IMR-90 (cell line): Measurements from ENCODE around the gene ARRDC1. TPM values are rescaled to one million over a fixed set of nuclear protein-coding genes. Genes with fewer than 3 reads are reported as not detected.

Source experiments
- ATAC-seq: fragments of 200-7000 bp; cut with Tn5 transposase; 2 replicates; pipeline ENCODE4 v1.9.1; 2020; ENCODE audit warnings: low read depth, mild to moderate bottlenecking, moderate library complexity
- BruUV-seq: library from RNA; stranded (reverse); fragments of 400-500 nt; replicated peaks from 2 replicates; lab custom pipeline; 2021; lab: Mats Ljungman, UMichigan
- CTCF ChIA-PET: fragments of 300-600 bp; formaldehyde crosslinking; extraction: SDS; loops from one replicate; lab custom pipeline; 2021; ENCODE audit warnings: antibody characterized with exemption; lab: Yijun Ruan, JAX
- POLR2A ChIA-PET: fragments of 300-600 bp; sonication (Branson Sonifier 250); formaldehyde crosslinking; loops from one replicate; lab custom pipeline; 2022; ENCODE audit warnings: antibody characterized with exemption; ENCODE audit not compliant: unreplicated experiment; lab: Charles Lee
- DNase-seq: peaks from one replicate; pipeline ENCODE4 v3.0.0; 2013
- H2AFZ ChIP-seq: replicated peaks from 2 replicates; pipeline ENCODE3; 2013; ENCODE audit warnings: low read length, mild to moderate bottlenecking; ENCODE audit not compliant: poor library complexity
- H2AK5ac ChIP-seq: 2 replicates; pipeline ENCODE4 v1.6.1; 2013; ENCODE audit warnings: low read depth, low read length, inconsistent platforms
- H2AK9ac ChIP-seq: replicated peaks from 2 replicates; pipeline ENCODE3; 2013; ENCODE audit warnings: mild to moderate bottlenecking, low read depth, low read length, moderate library complexity; ENCODE audit not compliant: poor library complexity
- H2BK120ac ChIP-seq: 2 replicates; pipeline ENCODE4 v1.6.1; 2013; ENCODE audit warnings: low read depth, low read length, inconsistent platforms
- H2BK15ac ChIP-seq: 3 replicates; pipeline ENCODE4 v1.6.1; 2013; ENCODE audit warnings: low read depth, low read length, inconsistent platforms
- H2BK20ac ChIP-seq: 2 replicates; pipeline ENCODE4 v1.6.1; 2013; ENCODE audit warnings: low read depth, mild to moderate bottlenecking, inconsistent platforms, low read length, moderate library complexity
- H2BK5ac ChIP-seq: 2 replicates; pipeline ENCODE4 v1.6.1; 2013; ENCODE audit warnings: mild to moderate bottlenecking, low read depth, low read length, inconsistent platforms; ENCODE audit not compliant: poor library complexity, severe bottlenecking
- H3K14ac ChIP-seq: replicated peaks from 2 replicates; pipeline ENCODE4 v1.6.1; 2013; ENCODE audit warnings: low read depth, low read length, inconsistent platforms
- H3K18ac ChIP-seq: 2 replicates; pipeline ENCODE4 v1.6.1; 2013; ENCODE audit warnings: low read depth, low read length, control low read depth
- H3K23ac ChIP-seq: 2 replicates; pipeline ENCODE4 v1.6.1; 2013; ENCODE audit warnings: low read depth, low read length, inconsistent platforms
- H3K27ac ChIP-seq: 2 replicates; pipeline ENCODE4 v1.5.1; 2013; ENCODE audit warnings: mild to moderate bottlenecking, control low read depth, low read length; ENCODE audit not compliant: insufficient read depth
- H3K27me3 ChIP-seq: 2 replicates; pipeline ENCODE4 v1.6.1; 2013; ENCODE audit warnings: low read length; ENCODE audit not compliant: control insufficient read depth, insufficient read depth
- H3K36me3 ChIP-seq: 2 replicates; pipeline ENCODE4 v1.6.1; 2013; ENCODE audit warnings: low read length, mixed read lengths; ENCODE audit not compliant: control insufficient read depth, insufficient read depth
- H3K4ac ChIP-seq: 2 replicates; pipeline ENCODE4 v1.6.1; 2013; ENCODE audit warnings: low read depth, low read length, inconsistent platforms
- H3K4me1 ChIP-seq: 2 replicates; pipeline ENCODE4 v1.6.1; 2013; ENCODE audit warnings: low read length, mixed read lengths; ENCODE audit not compliant: control insufficient read depth, insufficient read depth
- H3K4me2 ChIP-seq: 2 replicates; pipeline ENCODE4 v1.6.1; 2013; ENCODE audit warnings: low read depth, mild to moderate bottlenecking, control low read depth, low read length, moderate library complexity
- H3K4me3 ChIP-seq: 2 replicates; pipeline ENCODE4 v1.5.1; 2013; ENCODE audit warnings: low read depth, mild to moderate bottlenecking, control low read depth, low read length, moderate library complexity; ENCODE audit not compliant: insufficient read depth
- H3K56ac ChIP-seq: 2 replicates; pipeline ENCODE4 v1.6.1; 2013; ENCODE audit warnings: low read length, inconsistent platforms; ENCODE audit not compliant: insufficient read depth; ENCODE audit errors: extremely low read depth
- H3K79me1 ChIP-seq, 2 experiments: 2 replicates each; pipeline ENCODE4 v1.6.1; 2013; ENCODE audit warnings: low read length in 2 of 2, inconsistent platforms in 1 of 2, low read depth in 1 of 2
- H3K9ac ChIP-seq: 2 replicates; pipeline ENCODE4 v1.6.1; 2013; ENCODE audit warnings: low read depth, low read length, control low read depth
- H3K9me1 ChIP-seq: 2 replicates; pipeline ENCODE4 v1.6.1; 2013; ENCODE audit warnings: low read length, inconsistent platforms; ENCODE audit not compliant: insufficient read depth
- H3K9me3 ChIP-seq: 2 replicates; pipeline ENCODE4 v1.6.1; 2013; ENCODE audit warnings: low read length; ENCODE audit not compliant: control insufficient read depth, insufficient read depth
- H4K20me1 ChIP-seq: 2 replicates; pipeline ENCODE4 v1.6.1; 2013; ENCODE audit warnings: low read length, inconsistent platforms; ENCODE audit not compliant: insufficient read depth
- H4K5ac ChIP-seq: 2 replicates; pipeline ENCODE4 v1.6.1; 2013; ENCODE audit warnings: mild to moderate bottlenecking, low read depth, low read length, control low read depth
- H4K8ac ChIP-seq, 2 experiments: 2 replicates each; pipeline ENCODE4 v1.6.1; 2013; ENCODE audit warnings: low read depth in 2 of 2, low read length in 2 of 2, control low read depth in 1 of 2, inconsistent platforms in 1 of 2
- H4K91ac ChIP-seq: 2 replicates; pipeline ENCODE4 v1.6.1; 2013; ENCODE audit warnings: low read depth, low read length, inconsistent platforms; ENCODE audit not compliant: insufficient read depth
- RAD21 ChIP-seq: IDR thresholded peaks from 2 replicates; pipeline ENCODE4 v1.6.1; 2012; ENCODE audit warnings: low read length, improper control_type of control experiment
- RCOR1 ChIP-seq: IDR thresholded peaks from 2 replicates; pipeline ENCODE4 v1.6.1; 2012; ENCODE audit warnings: mild to moderate bottlenecking, low read length, improper control_type of control experiment; ENCODE audit not compliant: insufficient replicate concordance
- SMC3 ChIP-seq: fragments of 150-350 bp; IDR thresholded peaks from 2 replicates; pipeline ENCODE4 v1.6.1; 2016; ENCODE audit warnings: low read depth, mild to moderate bottlenecking, antibody characterized with exemption, low read length, moderate library complexity
- WGBS, 2 experiments: methylation state at CpG; one replicate each; pipeline versions ENCODE4 v1.1.5 to v1.1.7; 2013; ENCODE audit warnings: missing lambda C conversion rate in 2 of 2; ENCODE audit not compliant: insufficient read length in 1 of 2; ENCODE audit errors: extremely low coverage in 2 of 2; 5-methylcytosine and 5-hydroxymethylcytosine counted together
- dilution Hi-C: fragments of 300-500 bp; cut with HindIII; formaldehyde crosslinking; loops from one replicate; pipeline ENCODE4 v1.14.3; 2018; ENCODE audit warnings: low sequenced_read_pairs; ENCODE audit not compliant: unreplicated experiment
- in situ Hi-C: fragments of 300-500 bp; cut with MboI; formaldehyde crosslinking; loops from 3 replicates; pipeline ENCODE4 v1.14.3; 2019; ENCODE audit warnings: low sequenced_read_pairs, inconsistent platforms, mixed read lengths
- intact Hi-C: fragments of 100-400 bp; cut with micrococcal nuclease; formaldehyde crosslinking; loops from 2 replicates; pipeline ENCODE4 v1.10.0; 2022
- polyA plus RNA-seq, 3 experiments: library from polyadenylated mRNA; depleted of rRNA; stranded (reverse); fragments of >200 nt; gene quantifications; 2 replicates each; pipeline ENCODE4 v1.2.3, GENCODE V29; 2012; ENCODE audit warnings: low replicate concordance in 1 of 3
- total RNA-seq: library from RNA; depleted of rRNA; stranded (reverse); fragments of >200 nt; gene quantifications from 2 replicates; pipeline ENCODE4 v1.2.3, GENCODE V29; 2012
- TF ChIP-seq, protein P1 (sequence below): fragments of 150-350 bp; IDR thresholded peaks from 2 replicates; pipeline ENCODE4 v1.6.1; 2017; ENCODE audit warnings: mild to moderate bottlenecking, antibody characterized with exemption, low read length, low read depth
- TF ChIP-seq, protein P2 (sequence below): conservative IDR thresholded peaks from 2 replicates; pipeline ENCODE4 v1.5.1; 2012; ENCODE audit warnings: mild to moderate bottlenecking, low read depth, low read length, improper control_type of control experiment

Gene ARRDC1
- total and polyA plus RNA-seq, 2 of the 4 experiments (the other 2 are of a cell fraction), result 7.7 to 41.4 TPM

DNA sequence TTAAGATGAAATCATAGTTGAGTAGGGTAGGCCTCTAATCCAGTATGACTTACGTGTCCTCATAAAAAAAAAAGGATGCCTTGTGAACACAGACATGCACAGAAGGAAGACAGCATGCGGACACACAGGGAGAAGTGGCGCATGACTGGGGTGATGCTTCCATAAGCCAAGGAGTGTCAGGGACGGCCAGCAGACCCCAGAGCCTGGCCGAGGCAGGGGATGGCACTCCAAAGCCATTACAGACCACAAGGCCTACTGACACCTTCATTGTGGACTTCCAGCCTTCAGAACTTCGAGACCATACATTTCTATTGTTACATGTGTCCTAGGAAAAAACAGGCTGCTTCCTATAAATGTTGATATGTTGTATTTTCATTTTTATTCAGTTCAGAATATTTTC, 33.2 kb downstream of the ARRDC1 start:
- H3K56ac ChIP-seq, result no peak overlapping the region
- H3K18ac ChIP-seq, result no peak overlapping the region
- H2BK120ac ChIP-seq, result no peak overlapping the region
- DNase-seq (no peak), ATAC-seq (no peak)
- in situ Hi-C loops, result no loop called here
- H3K9me1 ChIP-seq, result peaks cover 10% of the 10 kb centered on the region
- no peak overlapping the region for H2BK15ac ChIP-seq
- H3K4me2 ChIP-seq, result no peak overlapping the region; the same call in 1 of the 2 replicates
- 0 out of 4 replicates have a peak overlapping the region, but pooled peaks of 1 of the 2 experiments have one; percentile 17 for H4K8ac ChIP-seq
- no peaks in the 10 kb centered on the region for H3K9me3 ChIP-seq
- TF ChIP-seq RCOR1 (no peak), SMC3 (no peak), RAD21 (no peak)
- TF ChIP-seq, protein P1, sequence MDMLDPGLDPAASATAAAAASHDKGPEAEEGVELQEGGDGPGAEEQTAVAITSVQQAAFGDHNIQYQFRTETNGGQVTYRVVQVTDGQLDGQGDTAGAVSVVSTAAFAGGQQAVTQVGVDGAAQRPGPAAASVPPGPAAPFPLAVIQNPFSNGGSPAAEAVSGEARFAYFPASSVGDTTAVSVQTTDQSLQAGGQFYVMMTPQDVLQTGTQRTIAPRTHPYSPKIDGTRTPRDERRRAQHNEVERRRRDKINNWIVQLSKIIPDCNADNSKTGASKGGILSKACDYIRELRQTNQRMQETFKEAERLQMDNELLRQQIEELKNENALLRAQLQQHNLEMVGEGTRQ, result no peak
- TF ChIP-seq, protein P2, sequence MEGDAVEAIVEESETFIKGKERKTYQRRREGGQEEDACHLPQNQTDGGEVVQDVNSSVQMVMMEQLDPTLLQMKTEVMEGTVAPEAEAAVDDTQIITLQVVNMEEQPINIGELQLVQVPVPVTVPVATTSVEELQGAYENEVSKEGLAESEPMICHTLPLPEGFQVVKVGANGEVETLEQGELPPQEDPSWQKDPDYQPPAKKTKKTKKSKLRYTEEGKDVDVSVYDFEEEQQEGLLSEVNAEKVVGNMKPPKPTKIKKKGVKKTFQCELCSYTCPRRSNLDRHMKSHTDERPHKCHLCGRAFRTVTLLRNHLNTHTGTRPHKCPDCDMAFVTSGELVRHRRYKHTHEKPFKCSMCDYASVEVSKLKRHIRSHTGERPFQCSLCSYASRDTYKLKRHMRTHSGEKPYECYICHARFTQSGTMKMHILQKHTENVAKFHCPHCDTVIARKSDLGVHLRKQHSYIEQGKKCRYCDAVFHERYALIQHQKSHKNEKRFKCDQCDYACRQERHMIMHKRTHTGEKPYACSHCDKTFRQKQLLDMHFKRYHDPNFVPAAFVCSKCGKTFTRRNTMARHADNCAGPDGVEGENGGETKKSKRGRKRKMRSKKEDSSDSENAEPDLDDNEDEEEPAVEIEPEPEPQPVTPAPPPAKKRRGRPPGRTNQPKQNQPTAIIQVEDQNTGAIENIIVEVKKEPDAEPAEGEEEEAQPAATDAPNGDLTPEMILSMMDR, result no peak
- no peak overlapping the region for H3K27ac ChIP-seq
- WGBS, 2 experiments, result 90% methylated on average over 1 of the region's 6 CpGs; no CpG with 5 or more reads in 1 of the 2 experiments
- POLR2A ChIA-PET, result no interaction called here
- no peak overlapping the region for H2BK5ac ChIP-seq
- H4K20me1 ChIP-seq, result peaks cover 62% of the 10 kb centered on the region
- intact Hi-C loops, result no loop called here
- no peak overlapping the region for H3K9ac ChIP-seq
- BruUV-seq, result no TSS peak
- peak overlapping the region; percentile 9 for H2AFZ ChIP-seq
- H3K23ac ChIP-seq, result no peak overlapping the region; the same call in 1 of the 2 replicates
- peaks cover 20 to 59% of the 10 kb centered on the region in 2 experiments for H3K79me1 ChIP-seq
- peak overlapping the region; percentile 50; the same call in 1 of the 2 replicates for H2AK5ac ChIP-seq
- no peak overlapping the region for H3K4ac ChIP-seq
- dilution Hi-C loops, result no loop called here
- no peak overlapping the region for H4K91ac ChIP-seq
- no peak overlapping the region for H3K14ac ChIP-seq
- H4K5ac ChIP-seq, result peak overlapping the region; percentile 35; the same call in 1 of the 2 replicates
- H3K4me1 ChIP-seq, result peaks cover 2% of the 10 kb centered on the region; the same call in 1 of the 2 replicates
- no peak overlapping the region for H2BK20ac ChIP-seq
- no peaks in the 10 kb centered on the region for H3K27me3 ChIP-seq
- no peak overlapping the region for H3K4me3 ChIP-seq
- CTCF ChIA-PET, result no interaction called here
- peaks cover 6% of the 10 kb centered on the region for H3K36me3 ChIP-seq
- peak overlapping the region; percentile 50 for H2AK9ac ChIP-seq
